Muscle of leg (tissue), 11 donors: ENCODE measurements around the gene PRXL2C. TPM values are rescaled to one million over a fixed set of nuclear protein-coding genes. Genes with fewer than 3 reads are reported as not detected.
"Not testable (repeated sequence)": the region's sequence is repeated elsewhere in the genome, so short reads cannot be mapped to it uniquely, and the experiment has no call there.

Source experiments
- DNase-seq: peaks from one replicate; pipeline ENCODE4 v3.0.0; 2013
- H3K27ac ChIP-seq: one replicate; pipeline ENCODE4 v1.5.1; 2013; ENCODE audit warnings: mild to moderate bottlenecking, low read length, control low read depth
- H3K27me3 ChIP-seq: one replicate; pipeline ENCODE4 v1.6.1; 2013; ENCODE audit warnings: low read length; ENCODE audit not compliant: control insufficient read depth, insufficient read depth
- H3K36me3 ChIP-seq: one replicate; pipeline ENCODE4 v1.6.1; 2013; ENCODE audit warnings: low read length; ENCODE audit not compliant: control insufficient read depth, insufficient read depth
- H3K4me1 ChIP-seq: one replicate; pipeline ENCODE4 v1.6.1; 2013; ENCODE audit warnings: low read length; ENCODE audit not compliant: control insufficient read depth, insufficient read depth
- H3K4me3 ChIP-seq: one replicate; pipeline ENCODE4 v1.5.1; 2013; ENCODE audit warnings: low read length, control low read depth
- H3K9me3 ChIP-seq: replicated peaks from 2 replicates; pipeline ENCODE4 v1.6.1; 2013; ENCODE audit warnings: low read depth, low read length; ENCODE audit not compliant: control insufficient read depth
- WGBS: methylation state at CpG from one replicate; pipeline ENCODE4 v1.1.5; 2013; ENCODE audit warnings: missing lambda C conversion rate; ENCODE audit not compliant: insufficient coverage; 5-methylcytosine and 5-hydroxymethylcytosine counted together
- polyA plus RNA-seq, 8 donors: library from polyadenylated mRNA; unstranded; fragments of 120-200 nt; gene quantifications; one replicate each; pipeline versions ENCODE4 v1.2.1 to v1.2.3, GENCODE V29; 2013; ENCODE audit warnings: inconsistent platforms in 1 of 8, low replicate concordance in 1 of 8; ENCODE audit not compliant: insufficient read length in 8 of 8, insufficient read depth in 1 of 8
- total RNA-seq: library from RNA; stranded (reverse); fragments of 120-200 nt; gene quantifications from one replicate; pipeline ENCODE4 v1.2.4, GENCODE V29; 2013

The PRXL2C gene
- total and polyA plus RNA-seq, 9 donors = 7.7 to 16.5 (median 10.5) TPM

DNA sequence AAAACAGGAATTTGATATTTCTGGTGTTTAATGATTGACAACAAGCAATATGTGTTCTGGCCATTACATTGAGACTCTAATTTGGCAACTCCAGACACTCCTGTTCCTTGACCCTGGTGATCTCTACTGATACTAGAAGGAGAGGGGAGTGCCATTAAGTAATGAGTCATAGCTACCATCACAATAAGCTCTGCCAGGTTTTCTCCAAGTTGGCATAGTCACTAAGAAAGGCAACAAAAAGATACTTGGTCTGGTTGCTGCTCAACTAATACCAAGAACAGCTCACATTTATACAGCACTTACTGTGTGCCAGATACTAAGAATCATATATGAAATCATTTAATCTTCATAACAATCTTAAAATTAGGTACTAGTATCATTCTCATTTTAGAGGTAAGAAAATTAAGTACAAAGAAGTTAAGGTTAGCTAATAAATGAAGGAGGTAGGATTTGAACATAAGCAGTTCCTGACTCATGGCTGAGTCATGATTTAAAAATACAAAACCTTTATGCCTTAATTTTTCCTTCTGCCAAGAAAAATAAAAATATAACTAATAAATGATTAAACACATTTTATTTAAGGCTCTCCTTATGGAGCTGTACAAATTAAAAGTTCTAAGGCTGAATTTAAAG is 19.9 kb upstream of the PRXL2C start:
- Histone ChIP-seq H3K27me3 (no peaks in the 10 kb centered on the region), H3K4me3 (no peak overlapping the region), H3K27ac (no peak overlapping the region), H3K36me3 (no peaks in the 10 kb centered on the region), H3K9me3 (no peaks in the 10 kb centered on the region), H3K4me1 (no peaks in the 10 kb centered on the region)
- DNase-seq = no peak

DNA sequence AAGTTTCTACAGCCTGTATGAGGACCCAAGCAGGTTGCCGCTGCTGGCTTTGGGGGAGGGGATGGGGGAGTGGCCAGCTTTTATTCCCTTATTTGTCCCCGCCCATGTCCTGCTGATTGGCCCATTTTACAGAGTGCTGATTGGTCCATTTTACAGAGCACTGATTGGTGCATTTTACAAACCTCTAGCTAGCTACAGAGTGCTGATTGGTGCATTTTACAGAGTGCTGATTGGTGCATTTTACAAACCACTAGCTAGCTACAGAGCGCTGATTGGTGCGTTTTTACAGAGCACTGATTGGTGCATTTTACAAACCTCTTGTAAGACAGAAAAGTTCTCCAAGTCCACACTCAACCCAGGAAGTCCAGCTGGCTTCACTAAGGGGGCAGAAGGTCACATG is 18.7 kb upstream of the PRXL2C start:
- H3K27ac ChIP-seq, H3K27me3 ChIP-seq, H3K4me1 ChIP-seq, H3K9me3 ChIP-seq, H3K36me3 ChIP-seq, DNase-seq, H3K4me3 ChIP-seq: not testable (repeated sequence)
- WGBS = 100% methylated on average over 3 of the region's 4 CpGs

DNA sequence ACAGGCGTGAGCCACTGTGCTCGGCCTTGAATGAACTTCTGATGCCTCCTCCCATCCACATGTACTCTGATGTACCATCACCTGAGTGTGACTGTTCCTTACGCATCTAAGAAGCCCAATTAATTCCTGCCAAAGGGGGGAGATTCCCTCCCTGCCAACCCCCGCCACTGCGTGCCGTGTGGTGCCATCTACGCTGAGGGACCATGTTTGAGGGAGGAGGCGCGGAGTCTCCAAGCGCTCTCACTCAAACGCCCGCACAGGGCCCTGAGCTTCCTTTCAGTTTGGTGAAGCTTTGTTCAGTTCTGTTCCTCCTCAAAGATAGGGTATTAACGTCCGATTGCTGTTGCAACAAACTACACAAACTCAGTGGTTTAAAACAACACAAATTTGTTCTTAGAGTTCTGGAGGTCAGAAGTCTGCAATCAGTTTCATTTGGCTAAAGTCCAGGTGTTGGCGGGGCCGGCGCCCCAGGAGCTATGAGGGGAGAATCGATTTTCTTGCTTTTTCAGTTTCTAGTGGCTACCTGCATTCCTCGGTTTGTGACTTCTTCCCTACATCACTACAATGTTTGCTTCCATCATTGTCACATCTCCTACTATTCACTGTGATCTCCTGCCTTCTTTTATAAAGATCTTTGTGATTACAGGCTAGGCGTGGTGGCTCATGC is 13.9 kb upstream of the PRXL2C start:
- H3K27ac ChIP-seq = no peak overlapping the region
- no peaks in the 10 kb centered on the region for H3K36me3 ChIP-seq
- no peaks in the 10 kb centered on the region for H3K9me3 ChIP-seq
- WGBS = 90% methylated on average over 9 of the region's 20 CpGs
- H3K4me1 ChIP-seq = no peaks in the 10 kb centered on the region
- DNase-seq = no peak
- no peaks in the 10 kb centered on the region for H3K27me3 ChIP-seq
- H3K4me3 ChIP-seq = no peak overlapping the region

DNA sequence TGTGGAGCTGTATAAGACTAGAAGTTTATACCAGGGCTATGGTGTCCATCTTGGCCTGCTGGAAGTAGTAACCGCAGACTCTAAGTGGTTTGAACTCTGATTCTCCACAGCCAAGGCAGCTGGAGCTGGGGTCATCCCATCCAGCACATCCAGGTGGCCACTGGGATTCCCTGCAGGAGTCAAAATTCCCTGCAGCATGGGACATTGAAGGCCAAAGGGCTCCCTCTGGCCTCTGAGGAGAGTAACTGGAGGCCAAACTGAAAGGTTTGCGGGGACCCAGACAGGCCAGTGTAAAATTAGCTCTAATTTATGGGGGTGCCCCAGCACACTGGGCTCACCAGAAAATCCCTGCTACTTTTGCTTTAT is 12.2 kb upstream of the PRXL2C start:
- 80% methylated on average over 1 of the region's 2 CpGs for WGBS
- H3K4me1 ChIP-seq = no peaks in the 10 kb centered on the region
- no peaks in the 10 kb centered on the region for H3K9me3 ChIP-seq
- H3K36me3 ChIP-seq = no peaks in the 10 kb centered on the region
- H3K27ac ChIP-seq = no peak overlapping the region
- H3K27me3 ChIP-seq = no peaks in the 10 kb centered on the region
- DNase-seq = no peak
- no peak overlapping the region for H3K4me3 ChIP-seq

DNA sequence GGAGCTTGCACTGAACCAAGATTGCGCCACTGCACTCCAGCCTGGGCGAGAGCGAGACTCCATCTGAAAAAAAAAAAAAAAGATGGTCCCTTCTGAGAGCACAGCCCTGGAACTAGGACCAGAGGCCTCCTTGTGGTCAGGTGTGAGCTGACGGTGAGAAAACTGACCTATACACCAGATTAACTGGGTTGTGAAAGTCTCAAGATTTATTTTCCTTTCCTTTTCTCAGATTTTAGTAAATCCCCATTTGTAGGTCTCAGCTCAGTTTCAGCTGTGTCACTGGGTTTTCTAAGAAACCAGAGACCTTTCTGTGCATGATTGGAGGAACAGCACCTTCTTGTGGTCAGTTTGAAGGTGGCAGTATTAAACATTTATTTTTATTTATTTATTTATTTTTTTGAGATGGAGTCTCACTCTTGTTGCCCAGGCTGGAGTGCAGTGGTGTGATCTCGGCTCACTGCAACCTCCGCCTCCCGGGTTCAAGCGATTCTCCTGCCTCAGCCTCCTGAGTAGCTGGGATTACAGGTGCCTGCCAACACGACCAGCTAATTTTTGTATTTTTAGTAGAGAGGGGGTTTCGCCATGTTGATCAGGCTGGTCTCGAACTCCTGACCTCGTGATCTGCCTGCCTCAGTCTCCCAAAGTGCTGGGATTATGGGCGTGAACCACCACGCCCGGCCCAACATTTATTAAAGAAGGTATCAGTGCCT is 11.7 kb upstream of the PRXL2C start:
- 84% methylated on average over 7 of the region's 15 CpGs for WGBS
- H3K9me3 ChIP-seq, H3K4me3 ChIP-seq, H3K27ac ChIP-seq, H3K27me3 ChIP-seq, H3K4me1 ChIP-seq, H3K36me3 ChIP-seq: not testable (repeated sequence)
- DNase-seq = peak; percentile 68

DNA sequence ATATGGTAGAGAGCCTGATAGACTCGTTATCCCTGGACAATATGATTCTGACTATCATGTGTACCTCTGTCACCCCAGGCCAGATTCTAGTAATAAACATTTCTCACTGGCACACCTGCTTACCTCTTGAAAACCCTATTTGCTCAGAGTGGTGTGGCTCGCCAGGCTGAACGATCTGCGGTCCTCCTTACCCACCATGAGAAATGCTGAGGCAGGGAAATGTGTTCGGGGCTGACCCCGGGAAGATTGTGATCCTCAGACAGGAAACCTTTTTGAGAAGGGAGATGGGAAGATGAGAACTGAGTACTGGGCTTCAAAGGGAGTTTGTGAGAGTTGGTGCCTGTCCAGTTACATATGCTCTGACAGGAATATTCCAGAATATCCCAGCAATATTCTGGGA is 10.7 kb upstream of the PRXL2C start:
- 42% methylated on average over 2 of the region's 6 CpGs for WGBS

DNA sequence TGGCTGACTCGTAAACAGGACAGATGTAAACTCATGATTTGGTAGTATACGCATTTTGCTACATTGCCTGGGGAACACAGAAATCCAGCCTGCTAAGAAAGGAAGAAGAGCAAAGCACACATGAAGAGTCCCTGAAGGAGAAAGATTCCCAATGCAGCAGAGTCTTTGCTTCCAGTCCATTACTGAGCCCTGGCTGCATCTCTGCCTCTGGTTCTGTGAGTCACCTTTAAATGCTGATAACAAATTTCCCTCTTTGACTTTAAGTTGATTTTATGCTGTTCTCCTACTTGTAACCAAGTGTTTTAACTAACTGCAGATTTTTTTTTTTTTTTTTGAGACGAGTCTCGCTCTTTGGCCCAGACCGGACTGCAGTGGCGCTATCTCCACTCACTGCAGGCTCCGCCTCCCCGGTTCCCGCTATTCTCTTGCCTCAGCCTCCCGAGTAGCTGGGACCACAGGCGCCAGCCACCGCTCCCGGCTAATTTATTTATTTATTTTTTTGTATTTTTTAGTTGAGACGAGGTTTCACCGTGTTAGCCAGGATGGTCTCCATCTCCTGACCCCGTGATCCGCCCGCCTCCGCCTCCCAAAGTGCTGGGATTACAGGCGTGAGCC is 8.5 kb upstream of the PRXL2C start:
- H3K4me1 ChIP-seq = no peaks in the 10 kb centered on the region
- no peaks in the 10 kb centered on the region for H3K27me3 ChIP-seq
- 75% methylated on average over 5 of the region's 20 CpGs for WGBS
- DNase-seq = no peak
- H3K4me3 ChIP-seq = no peak overlapping the region
- no peak overlapping the region for H3K27ac ChIP-seq
- H3K9me3 ChIP-seq = no peaks in the 10 kb centered on the region
- H3K36me3 ChIP-seq = no peaks in the 10 kb centered on the region

More for the DNA sequence above, 10.7 kb upstream of the PRXL2C start:
- Histone ChIP-seq H3K27me3 (no peaks in the 10 kb centered on the region), H3K9me3 (no peaks in the 10 kb centered on the region), H3K4me1 (no peaks in the 10 kb centered on the region), H3K36me3 (no peaks in the 10 kb centered on the region), H3K4me3 (no peak overlapping the region), H3K27ac (no peak overlapping the region)
- no peak for DNase-seq

DNA sequence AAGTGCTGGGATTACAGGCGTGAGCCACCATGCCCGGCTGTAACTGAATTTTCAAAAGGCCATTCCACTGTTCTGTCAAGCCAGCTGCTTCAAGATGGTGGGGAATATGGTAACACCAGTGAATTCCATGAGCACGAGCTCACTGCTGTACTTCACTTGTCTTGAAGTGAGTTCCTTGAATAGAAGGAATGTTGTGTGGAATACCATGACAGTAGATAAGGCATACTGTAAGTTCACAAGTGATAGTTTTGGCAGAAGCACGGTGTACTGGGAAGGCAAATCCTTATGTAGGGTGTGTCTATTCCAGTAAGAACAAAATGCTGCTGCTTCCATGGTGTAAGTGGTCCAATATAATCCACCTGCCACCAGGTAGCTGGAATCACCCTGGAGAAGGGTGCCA is 6.6 kb upstream of the PRXL2C start:
- Histone ChIP-seq H3K27me3 (no peaks in the 10 kb centered on the region), H3K36me3 (no peaks in the 10 kb centered on the region), H3K9me3 (no peaks in the 10 kb centered on the region), H3K27ac (no peak overlapping the region), H3K4me3 (no peak overlapping the region), H3K4me1 (no peaks in the 10 kb centered on the region)
- DNase-seq = no peak
- WGBS = 69% methylated on average over 4 of the region's 4 CpGs

DNA sequence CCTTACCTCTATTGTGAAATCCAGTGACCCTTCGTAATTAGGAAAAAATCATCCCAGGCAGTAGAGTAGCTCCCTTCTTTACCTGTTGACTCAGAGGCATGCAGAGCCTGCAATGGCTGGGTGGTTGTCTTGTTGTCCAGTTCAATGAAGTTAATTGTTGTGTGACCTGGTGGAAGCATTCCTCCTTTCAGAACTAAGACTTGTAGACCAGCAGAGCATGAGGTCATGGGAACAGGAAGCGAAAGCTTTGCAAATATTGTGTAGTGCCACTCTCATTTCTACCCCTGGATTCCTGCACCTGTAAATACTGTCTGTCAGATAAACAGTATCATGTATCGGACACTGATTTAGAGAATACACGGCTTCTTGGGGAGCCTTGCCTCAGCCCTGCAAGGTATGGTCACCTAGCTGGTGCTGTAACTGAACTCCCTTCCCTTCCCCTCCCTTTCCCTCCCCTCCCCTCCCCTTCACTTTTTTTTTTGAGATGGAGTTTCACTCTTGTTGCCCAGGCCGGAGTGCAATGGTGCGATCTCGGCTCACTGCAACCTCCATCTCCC is 5.7 kb upstream of the PRXL2C start:
- no peak overlapping the region for H3K4me3 ChIP-seq
- no peaks in the 10 kb centered on the region for H3K9me3 ChIP-seq
- 93% methylated on average over 2 of the region's 7 CpGs for WGBS
- no peak overlapping the region for H3K27ac ChIP-seq
- no peak for DNase-seq
- no peaks in the 10 kb centered on the region for H3K36me3 ChIP-seq
- peaks cover under 1% of the 10 kb centered on the region for H3K4me1 ChIP-seq
- no peaks in the 10 kb centered on the region for H3K27me3 ChIP-seq
